Activated naive CD8-positive, alpha-beta T cell (primary cell): Measurements from ENCODE around the gene APOD.
A peak's percentile ranks its signal among the peaks of the same experiment; 100 is the strongest.
"Not testable (repeated sequence)": the region's sequence is repeated elsewhere in the genome, so short reads cannot be mapped to it uniquely, and the experiment has no call there.

Source experiments
- H3K27ac Mint-ChIP-seq: one replicate; pipeline ENCODE4 v1.8.0; 2021; ENCODE audit warnings: mixed read lengths
- H3K27me3 Mint-ChIP-seq: one replicate; pipeline ENCODE4 v1.8.0; 2021; ENCODE audit warnings: mixed read lengths
- H3K36me3 Mint-ChIP-seq: one replicate; pipeline ENCODE4 v1.8.0; 2021; ENCODE audit warnings: mixed read lengths
- H3K4me1 Mint-ChIP-seq: one replicate; pipeline ENCODE4 v1.8.0; 2021; ENCODE audit warnings: low read depth, mixed read lengths
- H3K4me3 Mint-ChIP-seq: one replicate; pipeline ENCODE4 v1.8.0; 2021; ENCODE audit warnings: mild to moderate bottlenecking, mixed read lengths
- H3K9me3 Mint-ChIP-seq: one replicate; pipeline ENCODE4 v1.8.0; 2021; ENCODE audit warnings: low read depth, mixed read lengths

Gene APOD

DNA sequence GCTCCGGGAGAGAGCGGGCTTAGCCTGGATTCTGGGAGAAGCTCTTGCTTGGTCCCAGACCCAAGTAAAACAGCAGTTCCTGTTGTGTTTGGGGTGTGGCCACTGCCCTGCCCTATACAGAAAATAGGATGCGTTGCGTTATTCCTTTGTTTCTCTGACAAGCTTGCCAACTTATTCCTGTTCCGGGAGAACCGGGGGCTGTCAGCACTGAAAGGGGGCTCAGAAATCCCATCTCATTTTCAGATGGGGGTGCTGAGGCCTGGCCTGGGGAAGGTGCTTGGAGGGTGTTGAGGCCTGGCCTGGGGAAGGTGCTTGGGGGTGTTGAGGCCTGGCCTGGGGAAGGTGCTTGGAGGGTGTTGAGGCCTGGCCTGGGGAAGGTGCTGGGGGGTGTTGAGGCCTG is 38.3 kb upstream of the APOD start:
- not testable (repeated sequence) for H3K9me3 Mint-ChIP-seq, H3K27me3 Mint-ChIP-seq, H3K4me3 Mint-ChIP-seq, H3K4me1 Mint-ChIP-seq, H3K36me3 Mint-ChIP-seq, H3K27ac Mint-ChIP-seq

DNA sequence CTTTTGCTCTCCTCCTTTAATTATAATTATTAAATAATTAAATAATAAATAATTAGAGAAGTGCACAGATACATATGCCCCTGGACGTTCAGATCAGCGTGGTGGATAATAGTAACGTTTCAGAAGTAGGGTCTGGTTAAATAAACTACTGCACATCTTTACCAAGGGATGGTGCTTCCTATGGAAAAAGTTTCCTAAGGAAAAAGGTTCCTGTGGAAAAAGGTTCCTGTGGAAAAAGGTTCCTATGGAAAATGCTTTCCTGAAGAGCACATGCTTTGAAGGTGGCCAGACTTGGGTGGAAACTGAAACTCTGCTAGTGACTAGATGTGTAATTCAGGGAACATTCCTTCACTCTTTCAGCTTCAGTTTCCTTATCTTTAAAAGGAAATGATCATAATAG is 37.4 kb upstream of the APOD start:
- not testable (repeated sequence) for H3K9me3 Mint-ChIP-seq, H3K4me1 Mint-ChIP-seq, H3K36me3 Mint-ChIP-seq, H3K27ac Mint-ChIP-seq, H3K4me3 Mint-ChIP-seq, H3K27me3 Mint-ChIP-seq

DNA sequence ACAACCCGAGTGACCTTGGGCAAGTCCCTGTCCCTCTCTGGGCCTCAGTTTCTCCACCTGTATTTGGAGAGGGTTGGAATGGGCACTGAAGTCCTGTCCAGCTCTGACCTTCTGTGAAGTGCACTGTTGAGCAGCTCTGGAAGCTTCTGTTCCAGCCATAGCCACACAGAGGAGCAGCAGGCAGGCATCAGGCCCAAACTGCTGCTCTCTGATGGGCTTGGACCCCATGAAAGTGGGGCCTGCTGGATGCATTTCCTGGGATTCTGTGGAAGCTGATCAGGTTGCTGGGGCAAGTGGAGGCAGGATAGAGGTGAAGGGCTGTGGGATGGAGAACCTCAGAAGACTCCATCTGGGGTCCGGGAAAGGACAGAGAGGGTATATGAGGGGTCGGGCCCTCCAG is 36.7 kb upstream of the APOD start:
- not testable (repeated sequence) for H3K27me3 Mint-ChIP-seq, H3K4me3 Mint-ChIP-seq, H3K9me3 Mint-ChIP-seq, H3K36me3 Mint-ChIP-seq, H3K4me1 Mint-ChIP-seq
- peak overlapping the region; percentile 19 for H3K27ac Mint-ChIP-seq

DNA sequence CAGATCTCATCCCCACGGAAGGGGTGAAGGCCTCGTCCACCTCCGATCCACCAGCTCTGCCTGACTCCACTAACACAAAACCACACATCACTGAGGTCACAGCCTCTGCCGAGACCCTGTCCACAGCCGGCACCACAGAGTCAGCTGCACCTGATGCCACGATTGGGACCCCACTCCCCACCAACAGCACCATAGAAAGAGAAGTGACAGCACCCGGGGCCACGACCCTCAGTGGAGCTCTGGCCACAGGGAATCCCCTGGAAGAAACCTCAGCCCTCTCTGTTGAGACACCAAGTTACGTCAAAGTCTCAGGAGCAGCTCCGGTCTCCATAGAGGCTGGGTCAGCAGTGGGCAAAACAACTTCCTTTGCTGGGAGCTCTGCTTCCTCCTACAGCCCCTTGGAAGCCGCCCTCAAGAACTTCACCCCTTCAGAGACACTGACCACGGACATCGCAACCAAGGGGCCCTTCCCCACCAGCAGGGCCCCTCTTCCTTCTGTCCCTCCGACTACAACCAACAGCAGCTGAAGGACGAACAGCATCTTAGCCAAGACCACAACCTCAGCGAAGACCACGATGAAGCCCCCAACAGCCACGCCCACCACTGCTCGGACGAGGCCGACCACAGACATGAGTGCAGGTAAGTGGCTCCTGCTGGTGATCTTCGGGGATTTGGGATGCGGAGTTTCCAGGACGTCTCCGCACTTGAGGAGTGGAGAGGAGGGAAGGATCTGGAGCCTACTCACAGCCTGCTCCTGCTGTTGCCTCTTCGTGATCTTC is 36.0 kb upstream of the APOD start:
- H3K27ac Mint-ChIP-seq, H3K4me3 Mint-ChIP-seq, H3K36me3 Mint-ChIP-seq, H3K9me3 Mint-ChIP-seq, H3K27me3 Mint-ChIP-seq, H3K4me1 Mint-ChIP-seq: not testable (repeated sequence)

DNA sequence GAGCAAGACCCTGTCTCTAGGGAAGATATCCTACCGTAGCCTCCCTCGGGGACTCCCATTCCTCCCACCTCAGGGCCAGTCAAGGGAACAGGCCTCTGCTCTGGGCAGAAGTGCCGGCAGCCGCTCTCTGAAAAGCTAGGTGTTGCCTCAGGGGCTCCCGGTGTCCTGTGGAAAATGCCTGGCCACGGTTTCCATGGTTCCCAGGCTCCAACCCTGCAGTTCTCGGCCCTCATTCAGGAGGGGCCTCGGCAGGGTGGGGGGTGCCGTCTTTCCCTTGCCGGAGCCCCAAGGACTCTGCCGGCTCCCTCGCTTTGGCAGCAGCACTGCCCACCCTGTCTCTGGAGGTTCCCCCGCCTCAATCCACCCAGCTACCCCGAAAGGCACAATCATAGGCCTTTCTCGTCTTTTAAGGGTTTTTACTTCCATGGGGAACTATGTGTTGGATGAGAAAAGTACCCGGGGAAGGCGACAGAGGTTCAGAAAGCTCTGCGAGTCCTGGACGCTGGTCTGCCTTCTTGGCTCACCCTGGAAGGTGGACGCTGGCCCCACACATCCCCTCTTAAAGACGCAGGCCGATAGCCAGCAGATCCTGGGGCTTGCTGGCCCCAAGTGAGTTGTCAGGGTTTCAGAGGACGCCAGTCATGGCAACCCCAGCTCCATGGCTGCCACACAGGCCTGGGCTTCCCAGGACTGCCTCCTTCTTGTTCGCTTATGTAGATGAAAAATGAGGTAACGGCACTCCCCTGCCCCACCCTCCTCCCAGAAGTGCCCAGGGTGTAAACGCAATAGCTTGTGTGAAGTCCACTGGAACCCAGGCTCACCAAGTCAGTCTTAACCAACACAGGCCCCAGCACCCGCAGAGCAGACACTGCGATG is 34.3 kb upstream of the APOD start:
- not testable (repeated sequence) for H3K4me3 Mint-ChIP-seq, H3K36me3 Mint-ChIP-seq, H3K27ac Mint-ChIP-seq, H3K9me3 Mint-ChIP-seq, H3K27me3 Mint-ChIP-seq
- H3K4me1 Mint-ChIP-seq: peaks cover 17% of the 10 kb centered on the region

DNA sequence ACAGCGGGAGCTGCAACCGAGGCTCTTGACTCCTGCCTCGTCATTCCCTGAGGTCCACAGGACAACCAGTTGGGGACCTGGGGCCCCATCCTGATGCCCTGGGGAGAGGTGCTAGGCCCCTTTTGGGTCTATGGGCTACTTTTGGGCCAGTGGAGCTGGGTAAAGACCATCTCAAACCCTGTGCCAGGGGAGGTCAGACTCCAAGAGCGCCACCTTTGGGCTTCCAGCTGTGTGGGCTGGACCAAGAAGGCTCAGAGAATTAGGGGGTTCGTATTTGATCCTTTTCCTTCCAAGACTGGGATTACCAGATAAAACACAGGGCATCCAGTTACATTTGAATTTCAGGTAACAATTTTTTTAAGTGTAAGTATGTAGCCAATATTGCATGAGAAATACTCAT is 33.4 kb upstream of the APOD start:
- not testable (repeated sequence) for H3K4me3 Mint-ChIP-seq, H3K27me3 Mint-ChIP-seq, H3K36me3 Mint-ChIP-seq, H3K27ac Mint-ChIP-seq, H3K9me3 Mint-ChIP-seq
- peaks cover 22% of the 10 kb centered on the region for H3K4me1 Mint-ChIP-seq

DNA sequence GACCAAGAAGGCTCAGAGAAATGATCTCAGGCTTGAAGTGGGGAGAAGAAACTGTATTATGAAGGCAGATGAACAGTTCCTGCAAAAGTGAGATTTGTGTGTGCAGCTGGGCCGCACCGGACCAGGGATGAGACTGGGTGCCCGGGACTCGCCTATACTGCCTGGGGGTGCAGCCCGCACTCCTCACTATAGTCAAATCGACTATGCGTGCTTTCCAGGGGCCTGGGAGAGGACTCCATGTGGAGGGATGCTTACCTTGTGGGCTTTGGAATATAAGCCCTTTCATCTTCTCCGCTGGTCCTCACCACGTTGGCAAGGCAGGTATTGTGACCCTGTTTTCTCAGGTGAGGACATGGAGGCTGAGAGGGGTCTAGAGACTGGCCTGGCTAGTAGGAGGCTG is 32.9 kb upstream of the APOD start:
- no peaks in the 10 kb centered on the region for H3K36me3 Mint-ChIP-seq
- H3K27ac Mint-ChIP-seq: no peak overlapping the region
- H3K4me3 Mint-ChIP-seq: no peak overlapping the region
- no peaks in the 10 kb centered on the region for H3K27me3 Mint-ChIP-seq
- H3K4me1 Mint-ChIP-seq: peaks cover 23% of the 10 kb centered on the region
- H3K9me3 Mint-ChIP-seq: no peaks in the 10 kb centered on the region

DNA sequence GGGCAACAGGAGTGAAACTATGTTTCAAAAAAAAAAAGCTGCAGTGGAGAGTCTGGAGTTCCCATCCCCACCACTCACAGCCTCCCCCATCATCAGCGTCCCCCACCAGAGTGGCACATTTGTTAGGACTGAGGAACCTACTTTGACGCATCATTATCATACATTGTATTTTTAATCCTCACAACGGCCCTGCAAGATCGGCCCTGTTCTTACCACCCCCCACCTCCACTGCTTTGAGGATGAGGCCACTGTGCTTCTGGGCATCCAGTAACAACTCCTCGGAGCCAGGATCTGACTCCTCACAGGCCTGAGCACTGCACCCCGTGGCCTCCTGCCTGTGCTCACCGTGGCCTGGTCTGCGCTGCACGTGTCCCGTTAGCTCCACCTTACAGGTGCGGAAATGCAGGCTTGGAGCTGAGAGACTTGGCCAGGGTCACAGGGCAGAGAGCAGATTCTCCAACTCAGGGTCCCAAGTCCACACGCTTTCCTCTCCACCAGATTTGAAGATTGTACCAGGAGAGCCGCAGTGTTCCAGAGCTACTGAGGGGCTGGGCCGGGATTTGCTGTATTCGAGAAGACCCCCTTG is 32.3 kb upstream of the APOD start:
- H3K27me3 Mint-ChIP-seq, H3K9me3 Mint-ChIP-seq, H3K4me3 Mint-ChIP-seq: not testable (repeated sequence)

DNA sequence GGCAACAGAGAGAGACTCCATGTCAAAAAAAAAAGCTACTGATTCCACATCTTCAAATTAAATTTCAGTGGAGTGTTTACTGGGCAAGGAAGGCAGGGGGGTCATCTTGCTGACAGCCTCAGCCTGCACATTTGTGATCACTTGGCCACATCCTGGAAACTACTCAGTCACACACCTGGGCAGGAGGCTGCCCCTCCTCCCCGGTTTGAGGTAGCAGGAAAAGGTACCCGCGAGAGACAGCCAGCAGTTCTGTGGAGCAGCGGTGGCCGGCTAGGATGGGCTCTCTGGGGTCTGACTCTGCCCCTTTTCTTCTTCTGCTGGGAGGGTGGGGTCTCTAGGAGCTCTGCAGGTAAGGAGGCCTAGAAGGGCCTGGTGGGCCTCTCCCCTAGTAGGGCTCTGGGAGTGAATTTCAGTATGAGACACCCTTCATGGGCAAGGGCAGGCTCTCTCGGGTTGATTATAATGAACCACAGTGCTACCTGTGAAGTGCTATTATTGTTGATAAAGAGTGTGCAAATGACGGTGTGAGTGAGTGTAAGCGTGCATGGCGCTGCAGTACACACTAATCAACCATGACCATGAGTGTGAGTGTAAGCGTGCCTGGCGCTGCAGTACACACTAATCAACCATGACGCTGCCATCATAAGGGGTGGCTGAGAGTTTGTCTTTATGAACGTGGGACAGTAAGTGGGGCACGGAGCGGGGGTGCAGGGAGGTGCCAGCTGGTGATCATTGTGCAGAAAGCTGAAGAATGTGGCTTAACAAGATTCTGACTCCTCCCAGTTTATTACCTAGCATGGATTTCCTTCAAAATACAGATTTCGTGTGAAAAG is 31.1 kb upstream of the APOD start:
- peaks cover 39% of the 10 kb centered on the region for H3K4me1 Mint-ChIP-seq
- H3K36me3 Mint-ChIP-seq, H3K4me3 Mint-ChIP-seq, H3K27ac Mint-ChIP-seq, H3K27me3 Mint-ChIP-seq, H3K9me3 Mint-ChIP-seq: not testable (repeated sequence)

More for the DNA sequence above, 32.3 kb upstream of the APOD start:
- H3K4me1 Mint-ChIP-seq: peaks cover 27% of the 10 kb centered on the region
- H3K36me3 Mint-ChIP-seq, H3K27ac Mint-ChIP-seq: not testable (repeated sequence)

DNA sequence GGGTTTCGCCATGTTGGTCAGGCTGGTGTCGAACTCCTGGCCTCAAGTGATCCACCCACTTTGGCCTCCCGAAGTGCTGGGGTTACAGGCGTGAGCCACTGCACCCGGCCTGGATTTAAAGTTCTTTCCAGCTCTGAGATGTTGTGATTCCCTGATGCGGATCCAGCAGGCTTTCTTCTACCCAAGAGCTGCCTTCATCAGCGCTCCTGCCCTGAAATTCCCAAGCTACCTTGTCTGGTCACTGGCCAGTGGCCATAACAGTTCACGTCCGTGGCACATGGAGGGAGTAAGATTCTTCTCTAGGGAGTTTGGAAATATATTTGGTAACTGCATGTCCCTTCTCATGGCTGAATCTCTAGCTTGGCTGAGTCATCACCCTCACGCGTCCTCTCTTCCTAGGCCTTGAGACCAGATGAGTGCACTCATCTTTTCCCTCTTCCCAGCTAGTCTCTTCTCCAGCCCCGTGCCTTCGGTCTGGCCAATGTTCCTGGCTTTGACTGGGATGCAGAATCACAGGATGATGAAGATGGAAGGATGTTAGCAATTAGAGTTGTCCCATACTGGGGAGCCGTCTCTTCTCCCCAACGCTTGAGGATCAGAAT is 29.8 kb upstream of the APOD start:
- peaks cover 2% of the 10 kb centered on the region for H3K9me3 Mint-ChIP-seq
- peak overlapping the region; percentile 22 for H3K27ac Mint-ChIP-seq
- no peak overlapping the region for H3K4me3 Mint-ChIP-seq
- H3K27me3 Mint-ChIP-seq: no peaks in the 10 kb centered on the region
- H3K36me3 Mint-ChIP-seq: peaks cover 3% of the 10 kb centered on the region
- peaks cover 51% of the 10 kb centered on the region for H3K4me1 Mint-ChIP-seq

DNA sequence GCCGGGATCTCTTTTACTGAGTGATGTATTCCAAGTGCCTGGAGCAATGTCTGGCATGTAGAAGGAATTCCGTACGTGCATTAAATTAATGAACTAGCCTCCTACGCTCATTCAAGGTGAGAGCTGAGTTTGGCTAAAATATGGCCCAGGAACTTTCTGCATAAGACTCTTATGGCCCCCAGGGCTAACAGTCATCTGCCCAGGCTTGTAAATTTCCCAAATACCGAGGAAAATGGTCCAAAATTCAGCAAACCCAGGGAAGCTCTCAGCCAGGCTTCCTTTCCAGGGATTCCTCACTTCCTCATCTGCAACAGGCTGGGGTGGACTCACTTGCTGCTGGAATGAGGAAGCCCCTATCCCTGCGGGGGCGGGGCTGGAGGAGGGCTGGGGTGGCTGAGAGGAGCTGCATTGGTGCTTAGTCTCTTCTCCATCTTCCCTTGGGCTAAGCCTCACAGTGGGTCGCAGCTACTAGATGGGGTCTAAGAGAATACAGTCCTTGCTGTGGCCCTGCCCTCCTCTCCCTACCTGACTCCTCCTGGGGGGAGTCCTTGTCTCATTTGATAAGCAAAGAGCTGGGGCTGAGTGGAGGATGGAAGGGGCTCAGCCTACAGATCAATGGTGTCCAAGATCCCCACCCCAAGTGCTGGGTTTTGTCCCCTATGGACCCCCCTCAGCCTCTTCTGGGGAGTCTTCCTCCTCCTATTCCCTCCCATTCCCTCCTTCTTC is 28.5 kb upstream of the APOD start:
- Mint-ChIP-seq H3K9me3 (peaks cover 8% of the 10 kb centered on the region), H3K27me3 (no peaks in the 10 kb centered on the region), H3K4me1 (peaks cover 63% of the 10 kb centered on the region), H3K4me3 (no peak overlapping the region), H3K36me3 (peaks cover 4% of the 10 kb centered on the region), H3K27ac (no peak overlapping the region)

DNA sequence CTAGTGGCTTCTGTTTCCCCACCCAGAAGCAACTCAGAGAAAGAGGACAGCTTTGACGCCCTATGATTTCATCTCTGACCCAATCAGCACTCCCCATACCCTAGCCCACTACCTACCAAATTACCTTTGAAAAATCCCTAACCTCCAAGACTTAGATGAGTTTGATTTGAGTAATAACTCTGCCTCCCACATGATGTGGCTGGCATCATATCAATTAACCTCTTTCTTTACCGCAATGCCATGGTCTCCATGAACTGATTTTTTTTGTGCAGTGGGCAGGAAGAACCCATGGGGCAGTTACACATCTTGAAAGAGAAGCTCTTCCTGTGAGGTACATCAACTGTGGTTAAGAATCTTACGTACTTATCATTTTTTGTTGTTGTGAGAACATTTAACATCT is 25.5 kb upstream of the APOD start:
- Mint-ChIP-seq H3K4me3 (peak overlapping the region; percentile 42), H3K4me1 (peaks cover 58% of the 10 kb centered on the region), H3K36me3 (peaks cover 6% of the 10 kb centered on the region), H3K9me3 (peaks cover 14% of the 10 kb centered on the region), H3K27ac (peak overlapping the region; percentile 62), H3K27me3 (no peaks in the 10 kb centered on the region)

DNA sequence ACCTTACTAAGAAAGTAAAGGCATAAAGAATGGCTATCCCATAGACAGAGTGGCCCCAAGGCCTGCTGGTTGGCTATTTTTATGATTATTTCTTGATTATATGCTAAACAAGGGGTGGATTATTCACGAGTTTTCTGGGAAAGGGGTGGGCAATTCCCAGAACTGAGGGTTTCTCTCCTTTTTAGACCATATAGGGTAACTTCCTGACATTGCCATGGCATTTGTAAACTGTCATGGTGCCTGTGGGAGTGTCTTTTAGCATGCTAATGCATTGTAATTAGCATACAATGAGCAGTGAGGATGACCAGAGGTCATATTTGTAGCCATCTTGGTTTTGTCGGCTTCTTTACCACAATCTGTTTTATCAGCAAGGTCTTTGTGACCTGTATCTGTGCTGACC is 18.0 kb upstream of the APOD start:
- H3K36me3 Mint-ChIP-seq, H3K4me3 Mint-ChIP-seq, H3K27me3 Mint-ChIP-seq, H3K27ac Mint-ChIP-seq, H3K4me1 Mint-ChIP-seq, H3K9me3 Mint-ChIP-seq: not testable (repeated sequence)

DNA sequence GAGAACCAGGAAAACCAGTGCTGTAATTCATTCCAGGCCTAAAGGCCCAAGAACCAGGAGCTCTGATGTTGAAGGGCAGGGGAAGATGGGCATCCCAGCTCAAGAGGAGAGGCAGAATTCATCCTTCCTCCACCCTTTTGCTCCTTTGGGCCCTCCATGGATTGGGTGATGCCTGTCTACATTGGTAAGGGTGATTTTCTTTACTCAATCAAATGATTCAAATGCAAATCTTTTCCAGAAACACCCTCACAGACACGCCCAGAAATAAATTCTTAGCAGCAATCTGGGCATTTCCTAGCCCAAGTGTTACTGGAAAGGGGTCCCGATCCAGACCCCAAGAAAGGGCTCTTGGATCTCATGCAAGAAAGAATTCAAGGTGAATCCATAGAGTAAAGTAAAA is 17.6 kb upstream of the APOD start:
- H3K9me3 Mint-ChIP-seq: peaks cover 3% of the 10 kb centered on the region
- no peak overlapping the region for H3K4me3 Mint-ChIP-seq
- H3K27me3 Mint-ChIP-seq: no peaks in the 10 kb centered on the region
- H3K4me1 Mint-ChIP-seq: peaks cover 2% of the 10 kb centered on the region
- H3K36me3 Mint-ChIP-seq: no peaks in the 10 kb centered on the region
- no peak overlapping the region for H3K27ac Mint-ChIP-seq
